NT2/D1 (cell line): ENCODE data around the gene POLR2C.

Source experiments
- SUZ12 ChIP-seq: IDR thresholded peaks from 2 replicates; pipeline ENCODE4 v1.6.1; 2011; ENCODE audit not compliant: insufficient read length, insufficient read depth; ENCODE audit errors: extremely low read depth
- YY1 ChIP-seq: IDR thresholded peaks from 2 replicates; pipeline ENCODE4 v1.6.1; 2011; ENCODE audit not compliant: insufficient read length, insufficient read depth
- ZNF274 ChIP-seq: IDR thresholded peaks from 2 replicates; pipeline ENCODE4 v1.6.1; 2011; ENCODE audit warnings: mild to moderate bottlenecking, low read depth, low read length

DNA sequence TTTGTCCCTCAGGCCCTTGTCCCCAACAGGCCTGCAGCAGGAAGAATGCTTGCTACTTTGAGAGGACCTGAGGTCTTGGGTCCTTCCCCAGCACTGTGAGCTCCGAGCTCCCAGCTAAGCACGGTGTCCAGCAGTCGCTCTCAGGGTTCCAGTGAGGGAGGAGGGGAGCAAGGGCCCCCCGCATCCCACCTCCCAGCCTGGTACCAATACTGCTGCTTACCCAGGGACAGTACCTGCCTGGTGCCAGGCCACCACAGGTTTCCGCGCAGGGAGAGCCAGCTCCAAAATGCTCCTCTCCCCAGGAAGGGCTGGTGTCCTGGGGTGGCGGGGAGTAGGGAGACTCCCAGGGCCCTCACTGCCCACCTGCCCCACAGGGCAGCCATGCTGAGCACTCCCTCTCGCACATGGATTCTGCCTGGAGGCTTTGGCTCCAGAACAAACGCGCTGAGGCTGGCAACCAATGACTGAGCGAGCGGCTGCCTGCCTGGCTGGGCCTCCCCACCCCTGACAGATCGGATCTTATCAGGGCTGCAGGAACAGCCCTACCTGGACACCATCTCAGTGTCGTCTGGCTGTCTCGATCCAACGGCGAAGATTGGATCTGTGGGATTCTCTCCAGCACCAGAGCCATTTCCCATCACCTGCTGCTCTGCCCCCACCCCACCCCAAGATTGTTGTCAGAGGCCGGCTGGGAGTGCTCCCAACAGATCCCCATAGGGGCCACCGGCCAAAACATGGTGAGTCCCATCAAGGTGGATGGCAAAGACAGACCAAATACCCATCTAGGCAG, 21.4 kb downstream of the POLR2C start:
- TF ChIP-seq YY1 (no peak), ZNF274 (no peak), SUZ12 (no peak)
